ENCODE results near the gene ZNF428. TPM values are rescaled to one million over a fixed set of nuclear protein-coding genes. Genes with fewer than 3 reads are reported as not detected.
"Not testable (repeated sequence)": the region's sequence is repeated elsewhere in the genome, so short reads cannot be mapped to it uniquely, and the experiment has no call there.

ZNF428 gene
- total RNA-seq, 2 donors from 2014 or later = 44.3 to 46.8 TPM

GRCh38 chr19:43591904-43592772, 27.3 kb downstream of the ZNF428 start:
- Histone ChIP-seq H3K27ac (ENCODE audit: low read depth, low read length) (no peak overlapping the region), H3K4me3 (ENCODE audit: low read length) (no peak overlapping the region), H3K27me3 (ENCODE audit: control insufficient read depth, insufficient read depth, low read length, poor library complexity, severe bottlenecking) (no peaks in the 10 kb centered on the region), H3K9ac (ENCODE audit: extremely low read depth, low read length, poor library complexity, severe bottlenecking) (no peak overlapping the region), H3K36me3 (ENCODE audit: control insufficient read depth, insufficient read depth, low read length) (peaks cover 43% of the 10 kb centered on the region), H3K9me3 (ENCODE audit: control insufficient read depth, low read length) (no peaks in the 10 kb centered on the region), H3K4me1 (ENCODE audit: control insufficient read depth, insufficient read depth, low read length) (no peaks in the 10 kb centered on the region)
- 95 to 98% methylated on average over 33 to 63 of the region's 63 CpGs for WGBS, 2 experiments (ENCODE audit: insufficient coverage in 1 of 2, insufficient read length in 1 of 2)
- Mint-ChIP-seq H3K9me3 (no peaks in the 10 kb centered on the region), H3K27ac (peak overlapping the region; percentile 35), H3K36me3 (ENCODE audit: low read depth) (peaks cover 43% of the 10 kb centered on the region), H3K4me3 (no peak overlapping the region), H3K27me3 (ENCODE audit: insufficient read depth) (no peaks in the 10 kb centered on the region), H3K4me1 (peaks cover 14% of the 10 kb centered on the region)
- TF ChIP-seq CTCF (conservative IDR thresholded peaks at IDR 0.05) = no peak
- DNase-seq = no peak

GRCh38 chr19:43589678-43590077, 29.8 kb downstream of the ZNF428 start:
- Histone ChIP-seq H3K4me1 (ENCODE audit: control insufficient read depth, insufficient read depth, low read length) (no peaks in the 10 kb centered on the region), H3K27ac (ENCODE audit: low read depth, low read length) (no peak overlapping the region), H3K9ac (ENCODE audit: extremely low read depth, low read length, poor library complexity, severe bottlenecking) (no peak overlapping the region), H3K36me3 (ENCODE audit: control insufficient read depth, insufficient read depth, low read length) (peaks cover 57% of the 10 kb centered on the region), H3K4me3 (ENCODE audit: low read length) (no peak overlapping the region), H3K27me3 (ENCODE audit: control insufficient read depth, insufficient read depth, low read length, poor library complexity, severe bottlenecking) (no peaks in the 10 kb centered on the region), H3K9me3 (ENCODE audit: control insufficient read depth, low read length) (no peaks in the 10 kb centered on the region)
- WGBS, 2 experiments (ENCODE audit: insufficient coverage in 1 of 2, insufficient read length in 1 of 2) = 90 to 97% methylated on average over 6 of the region's 6 CpGs
- H3K4me3 Mint-ChIP-seq = no peak overlapping the region
- peaks cover 8% of the 10 kb centered on the region for H3K4me1 Mint-ChIP-seq
- DNase-seq = no peak
- peaks cover 59% of the 10 kb centered on the region for H3K36me3 Mint-ChIP-seq (ENCODE audit: low read depth)
- no peaks in the 10 kb centered on the region for H3K9me3 Mint-ChIP-seq
- TF ChIP-seq CTCF (conservative IDR thresholded peaks at IDR 0.05) = no peak
- H3K27ac Mint-ChIP-seq = peak overlapping the region; percentile 29
- no peaks in the 10 kb centered on the region for H3K27me3 Mint-ChIP-seq (ENCODE audit: insufficient read depth)

GRCh38 chr19:43589277-43589676, 30.2 kb downstream of the ZNF428 start:
- H3K9ac ChIP-seq (ENCODE audit: extremely low read depth, low read length, poor library complexity, severe bottlenecking) = no peak overlapping the region
- H3K27me3 ChIP-seq (ENCODE audit: control insufficient read depth, insufficient read depth, low read length, poor library complexity, severe bottlenecking) = no peaks in the 10 kb centered on the region
- Mint-ChIP-seq H3K4me3 (no peak overlapping the region), H3K36me3 (ENCODE audit: low read depth) (peaks cover 59% of the 10 kb centered on the region), H3K4me1 (peaks cover 8% of the 10 kb centered on the region), H3K27me3 (ENCODE audit: insufficient read depth) (no peaks in the 10 kb centered on the region), H3K9me3 (no peaks in the 10 kb centered on the region), H3K27ac (peak overlapping the region; percentile 29)
- 94 to 100% methylated on average over 1 to 4 of the region's 5 CpGs for WGBS, 2 experiments (ENCODE audit: insufficient coverage in 1 of 2, insufficient read length in 1 of 2)
- TF ChIP-seq CTCF (conservative IDR thresholded peaks at IDR 0.05) = no peak
- H3K4me3 ChIP-seq (ENCODE audit: low read length) = no peak overlapping the region
- H3K27ac ChIP-seq (ENCODE audit: low read depth, low read length) = no peak overlapping the region
- no peak for DNase-seq
- no peaks in the 10 kb centered on the region for H3K4me1 ChIP-seq (ENCODE audit: control insufficient read depth, insufficient read depth, low read length)
- H3K9me3 ChIP-seq (ENCODE audit: control insufficient read depth, low read length) = no peaks in the 10 kb centered on the region
- peaks cover 57% of the 10 kb centered on the region for H3K36me3 ChIP-seq (ENCODE audit: control insufficient read depth, insufficient read depth, low read length)

GRCh38 chr19:43587029-43587428, 32.4 kb downstream of the ZNF428 start:
- 89 to 94% methylated on average over 1 to 3 of the region's 3 CpGs for WGBS, 2 experiments (ENCODE audit: insufficient coverage in 1 of 2, insufficient read length in 1 of 2)
- not testable (repeated sequence) for H3K4me1 Mint-ChIP-seq
- H3K36me3 Mint-ChIP-seq (ENCODE audit: low read depth) = peaks cover 45% of the 10 kb centered on the region

More at GRCh38 chr19:43587029-43587428, 32.4 kb downstream of the ZNF428 start:
- DNase-seq; H3K4me3 ChIP-seq (ENCODE audit: low read length); H3K9me3 Mint-ChIP-seq; H3K4me3 Mint-ChIP-seq; H3K27ac ChIP-seq (ENCODE audit: low read depth, low read length); H3K27ac Mint-ChIP-seq; H3K9ac ChIP-seq (ENCODE audit: extremely low read depth, low read length, poor library complexity, severe bottlenecking); H3K9me3 ChIP-seq (ENCODE audit: control insufficient read depth, low read length); H3K27me3 Mint-ChIP-seq (ENCODE audit: insufficient read depth); H3K27me3 ChIP-seq (ENCODE audit: control insufficient read depth, insufficient read depth, low read length, poor library complexity, severe bottlenecking); H3K4me1 ChIP-seq (ENCODE audit: control insufficient read depth, insufficient read depth, low read length): not testable (repeated sequence)
- H3K36me3 ChIP-seq (ENCODE audit: control insufficient read depth, insufficient read depth, low read length) = peaks cover 42% of the 10 kb centered on the region
